HG03571 (cell line): ENCODE measurements around the gene LRRC55.

ENCODE experiments used
- ATAC-seq: cut with Tn5 transposase; IDR thresholded peaks from one replicate; pipeline ENCODE4 v1.9.1; 2021; ENCODE audit not compliant: unreplicated experiment

Gene LRRC55

GRCh38 chr11:57233702-57234101 is 51.9 kb downstream of the LRRC55 start:
- no peak for ATAC-seq

- ATAC-seq, result no peak
Observed at GRCh38 chr11:57235761-57236703, 54.3 kb downstream of the LRRC55 start.

GRCh38 chr11:57237204-57237681 is 55.5 kb downstream of the LRRC55 start, which contains the start of gene APLNR:
APLNR (minus strand) TSS chr11:57237250; CDS start chr11:57237004, 246 bp downstream.
- no peak for ATAC-seq

- no peak for ATAC-seq
Observed at GRCh38 chr11:57239348-57239747, 57.6 kb downstream of the LRRC55 start.

GRCh38 chr11:57240007-57240406 is 58.3 kb downstream of the LRRC55 start:
- ATAC-seq, result no peak

- ATAC-seq, result no peak
Observed at GRCh38 chr11:57240757-57241156, 59.0 kb downstream of the LRRC55 start.
